Pancreas (tissue), 10 donors: ENCODE results near the gene GRIK5. TPM values are rescaled to one million over a fixed set of nuclear protein-coding genes. Genes with fewer than 3 reads are reported as not detected.
"Not testable (repeated sequence)": the region's sequence is repeated elsewhere in the genome, so short reads cannot be mapped to it uniquely, and the experiment has no call there.

Experiments used
- ATAC-seq, 4 donors: fragments of 200-7000 bp; cut with Tn5 transposase; one replicate each; pipeline versions ENCODE4 v1.8.0 to v1.9.1; 2020; ENCODE audit warnings: mild to moderate bottlenecking in 4 of 4, moderate library complexity in 4 of 4
- DNase-seq, 6 donors: peaks; one replicate each; pipeline ENCODE4 v3.0.0-alpha.2; 2020
- FAIRE-seq: peaks from 2 replicates; lab custom pipeline; 2012; peaks lifted over from hg19 to GRCh38; lab: Jason Lieb, UNC
- H3K27ac ChIP-seq, 4 donors: fragments of 200-600 bp; sonication (generic); 1 replicate in 3 of 4; 2 replicates in 1 of 4; pipeline versions ENCODE4 v1.5.0 to v1.8.0; 2020
- H3K27me3 ChIP-seq, 4 donors: fragments of 200-600 bp; one replicate each; pipeline ENCODE4 v1.8.0; 2021
- H3K36me3 ChIP-seq, 3 donors: fragments of 200-600 bp; sonication (generic) in 1 of 3; one replicate each; pipeline versions ENCODE4 v1.5.0 to v1.8.0; 2020 to 2021
- H3K4me1 ChIP-seq, 3 donors: fragments of 200-600 bp; one replicate each; pipeline ENCODE4 v1.8.0; 2021
- H3K4me3 ChIP-seq, 4 donors: fragments of 200-600 bp; sonication (generic) in 2 of 4; one replicate each; pipeline versions ENCODE4 v1.5.0 to v1.8.0; 2020 to 2021
- H3K9me3 ChIP-seq, 4 donors: fragments of 200-600 bp; one replicate each; pipeline ENCODE4 v1.8.0; 2021
- WGBS, 2 donors: extraction: QIAGEN DNeasy Blood & Tissue Kit; methylation state at CpG; one replicate each; pipeline ENCODE4 v1.1.7; 2013; 5-methylcytosine and 5-hydroxymethylcytosine counted together
- intact Hi-C, 3 donors: fragments of 100-400 bp; cut with DNase I; formaldehyde crosslinking; loops; one replicate each; pipeline versions ENCODE4 v1.11.1 to v1.14.2; 2022
- polyA plus RNA-seq, 2 donors: library from polyadenylated mRNA; stranded (reverse); fragments of 200-250 nt; gene quantifications; one replicate each; pipeline ENCODE4 v1.2.3, GENCODE V29; 2013
- total RNA-seq, 6 donors: library from RNA; stranded (reverse); fragmentation: NEBNext Ultra II Directional in 4 of 6; extraction: Animal tissue kit (Norgen Biotek cat#: 25700) in 4 of 6; gene quantifications; one replicate each; pipeline versions ENCODE4 v1.2.1 to v1.2.4, GENCODE V29; 2021 to 2023
- TF ChIP-seq, protein P1 (sequence below), 4 donors: fragments of 200-600 bp; sonication (generic) in 3 of 4; IDR thresholded peaks; one replicate each; pipeline versions ENCODE4 v1.5.0 to v1.8.0; 2021; ENCODE audit warnings: antibody characterized with exemption in 4 of 4
- donor health status: healthy with polysubstance abuse.
- donor health status: DM: no; HTN: no; CAD: no; lungs with moderate emphysema.
- donor health status: DM: no; HTN: no; CAD: no.
- donor health status: control.
- donor health status: control.
- donor health status: Bipolar disorder and iron deficiency.
- donor health status: DM: yes; HTN: yes; CAD: no.
- donor health status: DM: no; HTN: no; CAD: no.
- donor health status: DM: no; HTN: no; CAD: no.
- donor health status: DM: yes; HTN: yes; CAD: no.

GRIK5 gene
- total and polyA plus RNA-seq, 8 donors = 1.9 to 10.5 (median 3.4) TPM

- H3K4me3 ChIP-seq = no peak overlapping the region
- H3K9me3 ChIP-seq = no peaks in the 10 kb centered on the region
- TF ChIP-seq, protein P1, sequence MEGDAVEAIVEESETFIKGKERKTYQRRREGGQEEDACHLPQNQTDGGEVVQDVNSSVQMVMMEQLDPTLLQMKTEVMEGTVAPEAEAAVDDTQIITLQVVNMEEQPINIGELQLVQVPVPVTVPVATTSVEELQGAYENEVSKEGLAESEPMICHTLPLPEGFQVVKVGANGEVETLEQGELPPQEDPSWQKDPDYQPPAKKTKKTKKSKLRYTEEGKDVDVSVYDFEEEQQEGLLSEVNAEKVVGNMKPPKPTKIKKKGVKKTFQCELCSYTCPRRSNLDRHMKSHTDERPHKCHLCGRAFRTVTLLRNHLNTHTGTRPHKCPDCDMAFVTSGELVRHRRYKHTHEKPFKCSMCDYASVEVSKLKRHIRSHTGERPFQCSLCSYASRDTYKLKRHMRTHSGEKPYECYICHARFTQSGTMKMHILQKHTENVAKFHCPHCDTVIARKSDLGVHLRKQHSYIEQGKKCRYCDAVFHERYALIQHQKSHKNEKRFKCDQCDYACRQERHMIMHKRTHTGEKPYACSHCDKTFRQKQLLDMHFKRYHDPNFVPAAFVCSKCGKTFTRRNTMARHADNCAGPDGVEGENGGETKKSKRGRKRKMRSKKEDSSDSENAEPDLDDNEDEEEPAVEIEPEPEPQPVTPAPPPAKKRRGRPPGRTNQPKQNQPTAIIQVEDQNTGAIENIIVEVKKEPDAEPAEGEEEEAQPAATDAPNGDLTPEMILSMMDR (IDR thresholded peaks at IDR 0.05) = no peak
- WGBS, 2 donors = 65 to 78% methylated on average over 5 of the region's 5 CpGs
- no peaks in the 10 kb centered on the region for H3K27me3 ChIP-seq
- intact Hi-C loops = no loop called here
- DNase-seq (no peak), ATAC-seq (no peak), FAIRE-seq (no peak)
- H3K36me3 ChIP-seq = no peaks in the 10 kb centered on the region
- H3K4me1 ChIP-seq = no peaks in the 10 kb centered on the region
- no peak overlapping the region for H3K27ac ChIP-seq
Measured at GRCh38 chr19:42037649-42038048, 32.4 kb downstream of the GRIK5 start.

DNA sequence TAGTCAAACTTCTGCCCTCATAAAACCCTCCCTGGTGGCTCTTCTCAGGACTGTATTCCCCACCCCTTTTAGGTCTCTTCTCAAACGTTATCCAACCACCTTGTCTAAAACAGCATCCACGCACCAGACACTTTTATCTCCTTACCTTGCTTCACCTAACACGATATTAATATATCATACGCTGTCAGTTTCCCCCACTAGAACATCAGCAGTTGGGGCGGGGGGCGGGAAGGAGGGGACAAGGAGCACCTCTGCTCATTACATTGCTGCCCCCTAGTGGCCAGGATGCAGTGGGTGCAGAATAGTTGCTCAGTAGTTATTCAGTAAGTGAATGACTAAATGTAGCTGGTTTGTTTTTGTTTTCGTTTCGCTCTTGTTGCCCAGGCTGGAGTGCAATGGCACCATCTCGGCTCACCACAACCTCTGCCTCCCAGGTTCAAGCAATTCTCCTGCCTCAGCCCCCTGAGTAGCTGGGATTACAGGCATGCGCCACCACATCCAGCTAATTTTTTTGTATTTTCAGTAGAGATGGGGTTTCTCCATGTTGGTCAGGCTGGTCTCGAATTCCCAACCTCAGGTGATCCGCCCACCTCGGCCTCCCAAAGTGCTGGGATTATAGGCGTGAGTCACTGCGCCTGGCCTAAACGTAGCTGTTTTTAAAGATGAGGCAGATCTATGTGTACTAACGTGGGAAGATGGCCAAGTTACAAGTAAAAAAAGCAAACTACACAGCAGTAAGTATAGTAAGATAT is 35.2 kb downstream of the GRIK5 start:
- TF ChIP-seq, protein P1 (IDR thresholded peaks at IDR 0.05) = peak; percentile 61 to 91 (median 80)
- H3K27ac ChIP-seq, H3K4me3 ChIP-seq, H3K4me1 ChIP-seq, H3K36me3 ChIP-seq, H3K27me3 ChIP-seq, H3K9me3 ChIP-seq, FAIRE-seq, intact Hi-C loops: not testable (repeated sequence)
- 30 to 32% methylated on average over 17 of the region's 17 CpGs for WGBS, 2 donors
- ATAC-seq = peak in 3 of 4 donors; percentile 53 to 82 (median 75)
- DNase-seq = peak in 4 of 6 donors; percentile 15 to 40 (median 38)

DNA sequence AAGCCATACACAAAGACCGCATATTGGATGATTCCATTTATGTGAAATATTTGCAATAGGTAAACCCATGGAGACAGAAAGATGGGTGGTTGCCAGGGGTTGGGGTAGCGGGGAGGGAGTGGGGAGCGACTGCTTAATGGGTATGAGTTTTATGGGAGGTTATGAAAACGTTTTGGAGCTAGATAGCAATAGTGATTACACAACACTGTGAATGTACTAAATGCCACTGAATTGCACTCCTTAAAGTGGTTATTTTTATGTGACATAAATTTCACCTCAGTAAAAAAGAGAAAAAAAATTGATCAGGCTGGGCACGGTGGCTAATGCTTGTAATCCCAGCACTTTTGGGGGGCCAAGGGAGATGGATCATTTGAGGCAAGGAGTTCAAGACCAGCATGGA is 36.6 kb downstream of the GRIK5 start:
- Histone ChIP-seq H3K27ac (no peak overlapping the region), H3K4me3 (no peak overlapping the region), H3K27me3 (no peaks in the 10 kb centered on the region), H3K9me3 (no peaks in the 10 kb centered on the region), H3K36me3 (no peaks in the 10 kb centered on the region), H3K4me1 (no peaks in the 10 kb centered on the region)
- DNase-seq (no peak), FAIRE-seq (no peak), ATAC-seq (no peak)
- TF ChIP-seq, protein P1 (IDR thresholded peaks at IDR 0.05) = no peak
- WGBS, 2 donors = 43 to 64% methylated on average over 5 of the region's 5 CpGs
- intact Hi-C loops = no loop called here

- Histone ChIP-seq H3K9me3 (no peaks in the 10 kb centered on the region), H3K4me3 (no peak overlapping the region), H3K36me3 (no peaks in the 10 kb centered on the region), H3K4me1 (no peaks in the 10 kb centered on the region), H3K27me3 (no peaks in the 10 kb centered on the region), H3K27ac (no peak overlapping the region)
- TF ChIP-seq, protein P1 (IDR thresholded peaks at IDR 0.05) = no peak
- FAIRE-seq = no peak
- DNase-seq = no peak
- intact Hi-C loops = no loop called here
- ATAC-seq = no peak
- WGBS, 2 donors = 34 to 47% methylated on average over 5 of the region's 5 CpGs
Measured at GRCh38 chr19:42032431-42032830, 37.6 kb downstream of the GRIK5 start.
